MM.1S (cell line): ENCODE data around the gene ELFN1.

Experiments
- EZH2 ChIP-seq: fragments of 300-600 bp; sonication (generic); optimal IDR thresholded peaks from 2 replicates; pipeline ENCODE3; 2017; ENCODE audit warnings: low read depth, mild to moderate bottlenecking, antibody characterized with exemption, low read length, mixed read lengths
- EZH2phosphoT487 ChIP-seq: fragments of 300-600 bp; sonication (generic); IDR thresholded peaks from 2 replicates; pipeline ENCODE4 v1.6.1; 2018; ENCODE audit warnings: antibody characterized with exemption, low read length
- TF ChIP-seq, protein P1 (sequence below): fragments of 300-600 bp; sonication (generic); IDR thresholded peaks from 2 replicates; pipeline ENCODE4 v1.5.1; 2016; ENCODE audit warnings: antibody characterized with exemption, low read length, mixed read lengths

DNA sequence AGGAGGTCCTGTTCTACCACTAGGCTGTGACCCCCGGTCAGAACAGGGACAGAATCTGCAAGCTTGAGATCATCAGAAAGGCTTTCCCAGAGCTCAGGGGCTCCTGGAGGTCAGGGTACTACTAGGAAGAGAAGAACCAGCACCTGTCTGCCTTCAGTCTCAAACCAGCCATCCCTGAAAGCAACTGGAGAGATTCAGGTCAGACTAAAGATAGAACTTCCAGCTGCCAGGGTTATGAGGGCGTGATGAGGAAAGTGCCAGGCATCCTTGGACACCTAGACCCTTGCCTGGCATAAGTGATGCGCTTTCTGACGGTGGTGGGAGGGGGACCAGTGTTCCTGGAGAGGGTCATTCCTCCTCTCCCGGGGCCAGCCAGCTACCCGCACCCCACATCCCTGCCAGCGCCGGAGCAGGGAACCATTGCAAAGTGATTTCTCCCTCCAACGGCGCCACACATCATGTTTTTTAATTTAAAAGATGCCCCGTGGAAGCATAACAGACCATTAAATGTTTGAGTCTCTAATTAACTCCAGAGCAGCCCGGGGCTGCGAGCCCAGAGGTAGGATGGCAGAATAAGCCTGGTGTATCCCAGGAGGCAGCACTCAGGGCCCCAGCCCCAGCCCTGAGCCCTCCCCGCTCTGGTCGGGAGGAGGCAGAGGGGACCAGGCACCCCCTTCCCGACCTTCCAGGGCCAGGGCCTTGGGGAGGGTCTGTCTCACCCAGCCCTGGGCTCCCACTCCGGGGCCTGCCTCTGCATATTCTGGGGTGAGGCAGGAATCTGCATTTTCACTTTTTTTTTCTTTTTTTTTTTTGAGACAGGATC lies 64.0 kb downstream of the ELFN1 start:
- TF ChIP-seq, protein P1, sequence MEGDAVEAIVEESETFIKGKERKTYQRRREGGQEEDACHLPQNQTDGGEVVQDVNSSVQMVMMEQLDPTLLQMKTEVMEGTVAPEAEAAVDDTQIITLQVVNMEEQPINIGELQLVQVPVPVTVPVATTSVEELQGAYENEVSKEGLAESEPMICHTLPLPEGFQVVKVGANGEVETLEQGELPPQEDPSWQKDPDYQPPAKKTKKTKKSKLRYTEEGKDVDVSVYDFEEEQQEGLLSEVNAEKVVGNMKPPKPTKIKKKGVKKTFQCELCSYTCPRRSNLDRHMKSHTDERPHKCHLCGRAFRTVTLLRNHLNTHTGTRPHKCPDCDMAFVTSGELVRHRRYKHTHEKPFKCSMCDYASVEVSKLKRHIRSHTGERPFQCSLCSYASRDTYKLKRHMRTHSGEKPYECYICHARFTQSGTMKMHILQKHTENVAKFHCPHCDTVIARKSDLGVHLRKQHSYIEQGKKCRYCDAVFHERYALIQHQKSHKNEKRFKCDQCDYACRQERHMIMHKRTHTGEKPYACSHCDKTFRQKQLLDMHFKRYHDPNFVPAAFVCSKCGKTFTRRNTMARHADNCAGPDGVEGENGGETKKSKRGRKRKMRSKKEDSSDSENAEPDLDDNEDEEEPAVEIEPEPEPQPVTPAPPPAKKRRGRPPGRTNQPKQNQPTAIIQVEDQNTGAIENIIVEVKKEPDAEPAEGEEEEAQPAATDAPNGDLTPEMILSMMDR: no peak
- TF ChIP-seq EZH2phosphoT487 (no peak), EZH2 (no peak)
